ENCODE measurements around the gene GMPR2. TPM values are rescaled to one million over a fixed set of nuclear protein-coding genes. Genes with fewer than 3 reads are reported as not detected.
A peak's percentile ranks its signal among the peaks of the same experiment; 100 is the strongest.

The GMPR2 gene
- polyA plus RNA-seq, 3 donors, result 84.4 to 84.7 (median 84.5) TPM

DNA sequence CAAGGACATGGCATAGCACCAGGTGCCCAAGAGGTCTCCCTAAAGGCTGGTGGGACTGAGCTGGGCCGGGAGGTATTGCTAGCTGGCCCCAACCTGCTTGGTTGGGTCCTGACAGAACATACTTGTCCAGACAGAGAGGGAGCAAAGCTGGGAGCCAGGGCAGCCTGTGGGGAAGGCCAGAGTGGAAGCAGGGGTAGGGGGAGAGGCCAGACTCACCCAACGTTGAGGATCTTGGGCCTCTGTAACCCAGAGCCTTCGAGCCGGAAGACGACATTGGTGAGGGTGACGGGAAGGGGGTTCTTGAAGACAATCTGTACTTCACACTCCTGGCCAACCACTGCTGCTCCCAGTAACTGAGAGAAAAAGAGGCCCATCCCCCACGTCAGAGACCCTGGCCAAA, 21.2 kb downstream of the GMPR2 start:
- Histone ChIP-seq H3K36me3 (replicated peaks in 1 of 2; ENCODE audit: control insufficient read depth in 1 of 2, insufficient read depth in 2 of 2, low read length in 2 of 2) (peaks cover 43 to 77% of the 10 kb centered on the region in 2 donors), H2AFZ (ENCODE audit: insufficient read depth, low read depth, low read length, poor library complexity, severe bottlenecking) (no peak overlapping the region), H3K4me1 (ENCODE audit: control insufficient read depth in 1 of 2, insufficient read depth in 2 of 2, low read length in 2 of 2) (peaks cover 0 to 8% of the 10 kb centered on the region in 2 donors), H3K79me2 (ENCODE audit: insufficient read depth, low read length) (no peaks in the 10 kb centered on the region), H3K27ac (ENCODE audit: low read depth in 1 of 2, low read length in 2 of 2) (no peak overlapping the region), H4K20me1 (ENCODE audit: insufficient read depth, low read length) (no peaks in the 10 kb centered on the region), H3K9me3 (replicated peaks in 1 of 2; ENCODE audit: control insufficient read depth in 1 of 2, insufficient read depth in 1 of 2, low read length in 2 of 2) (no peaks in the 10 kb centered on the region), H3K9ac (ENCODE audit: insufficient read depth, low read length, poor library complexity, severe bottlenecking) (no peak overlapping the region), H3K27me3 (ENCODE audit: control insufficient read depth in 2 of 2, insufficient read depth in 2 of 2, low read length in 2 of 2) (no peaks in the 10 kb centered on the region), H3K4me3 (replicated peaks in 1 of 3; ENCODE audit: low read depth in 2 of 3, low read length in 3 of 3) (no peak overlapping the region), H3K4me2 (replicated peaks; ENCODE audit: extremely low read depth, low read length, poor library complexity, severe bottlenecking) (no peak overlapping the region)
- peaks cover 10% of the 10 kb centered on the region for H3K4me1 Mint-ChIP-seq
- peaks cover 70 to 73% of the 10 kb centered on the region in 2 donors for H3K36me3 Mint-ChIP-seq
- WGBS (ENCODE audit: insufficient coverage), result 100% methylated on average over 3 of the region's 7 CpGs
- peak overlapping the region in 1 of 7 donors; percentile 52 for H3K27ac Mint-ChIP-seq
- intact Hi-C loops (cut with micrococcal nuclease), result no loop called here
- TF ChIP-seq, protein P1, sequence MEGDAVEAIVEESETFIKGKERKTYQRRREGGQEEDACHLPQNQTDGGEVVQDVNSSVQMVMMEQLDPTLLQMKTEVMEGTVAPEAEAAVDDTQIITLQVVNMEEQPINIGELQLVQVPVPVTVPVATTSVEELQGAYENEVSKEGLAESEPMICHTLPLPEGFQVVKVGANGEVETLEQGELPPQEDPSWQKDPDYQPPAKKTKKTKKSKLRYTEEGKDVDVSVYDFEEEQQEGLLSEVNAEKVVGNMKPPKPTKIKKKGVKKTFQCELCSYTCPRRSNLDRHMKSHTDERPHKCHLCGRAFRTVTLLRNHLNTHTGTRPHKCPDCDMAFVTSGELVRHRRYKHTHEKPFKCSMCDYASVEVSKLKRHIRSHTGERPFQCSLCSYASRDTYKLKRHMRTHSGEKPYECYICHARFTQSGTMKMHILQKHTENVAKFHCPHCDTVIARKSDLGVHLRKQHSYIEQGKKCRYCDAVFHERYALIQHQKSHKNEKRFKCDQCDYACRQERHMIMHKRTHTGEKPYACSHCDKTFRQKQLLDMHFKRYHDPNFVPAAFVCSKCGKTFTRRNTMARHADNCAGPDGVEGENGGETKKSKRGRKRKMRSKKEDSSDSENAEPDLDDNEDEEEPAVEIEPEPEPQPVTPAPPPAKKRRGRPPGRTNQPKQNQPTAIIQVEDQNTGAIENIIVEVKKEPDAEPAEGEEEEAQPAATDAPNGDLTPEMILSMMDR (IDR thresholded peaks at IDR 0.05), result no peak
- DNase-seq, result no peak
- H3K4me3 Mint-ChIP-seq, result no peak overlapping the region
- no peaks in the 10 kb centered on the region for H3K9me3 Mint-ChIP-seq
- H3K27me3 Mint-ChIP-seq (ENCODE audit: low read depth in 3 of 3), result peaks cover 0 to 2% (median 0%) of the 10 kb centered on the region in 3 donors

DNA sequence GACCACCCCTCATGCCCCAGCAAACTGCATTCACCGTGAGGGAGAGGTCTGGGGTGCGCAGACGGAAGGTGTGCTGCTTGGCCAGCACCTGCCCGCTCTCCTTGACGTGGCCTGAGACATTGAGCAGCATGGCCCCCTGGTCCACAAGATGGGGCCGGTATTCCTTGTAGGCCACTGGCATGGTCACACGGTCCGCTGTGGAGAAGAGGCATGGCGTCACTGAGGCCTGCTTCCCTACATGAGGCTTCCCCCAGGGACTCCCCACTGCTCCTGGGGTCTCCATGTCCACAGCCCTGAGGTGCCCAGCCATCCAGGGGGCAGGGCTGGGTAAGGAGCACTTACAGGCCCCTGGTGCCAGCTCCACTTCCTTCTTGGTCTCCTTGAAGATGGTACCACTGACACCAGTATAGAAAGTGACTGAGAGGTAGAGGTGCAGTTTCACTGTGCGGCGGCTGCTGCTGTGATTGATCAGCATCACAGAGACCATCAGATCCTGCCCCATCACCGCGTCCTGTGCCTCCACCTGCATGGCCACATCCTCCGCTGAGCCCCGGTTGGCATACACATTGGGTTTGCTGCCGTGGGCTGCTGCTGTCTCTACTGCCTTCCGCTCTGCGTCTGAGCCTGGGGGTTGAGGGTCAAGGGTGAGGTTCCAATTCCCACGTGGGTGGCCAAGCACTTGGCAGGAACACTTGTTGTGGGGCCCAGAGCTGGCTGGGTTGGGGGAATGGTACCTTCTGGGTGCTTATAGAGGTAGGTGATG, 22.1 kb downstream of the GMPR2 start:
- H3K4me3 Mint-ChIP-seq, result no peak overlapping the region
- Histone ChIP-seq H3K4me1 (ENCODE audit: control insufficient read depth in 1 of 2, insufficient read depth in 2 of 2, low read length in 2 of 2) (peaks cover 0 to 8% of the 10 kb centered on the region in 2 donors), H3K9ac (ENCODE audit: insufficient read depth, low read length, poor library complexity, severe bottlenecking) (no peak overlapping the region), H3K79me2 (ENCODE audit: insufficient read depth, low read length) (no peaks in the 10 kb centered on the region), H3K27me3 (ENCODE audit: control insufficient read depth in 2 of 2, insufficient read depth in 2 of 2, low read length in 2 of 2) (no peaks in the 10 kb centered on the region), H3K4me3 (replicated peaks in 1 of 3; ENCODE audit: low read depth in 2 of 3, low read length in 3 of 3) (no peak overlapping the region), H3K4me2 (replicated peaks; ENCODE audit: extremely low read depth, low read length, poor library complexity, severe bottlenecking) (no peak overlapping the region), H3K36me3 (replicated peaks in 1 of 2; ENCODE audit: control insufficient read depth in 1 of 2, insufficient read depth in 2 of 2, low read length in 2 of 2) (peaks cover 40 to 78% of the 10 kb centered on the region in 2 donors), H3K27ac (ENCODE audit: low read depth in 1 of 2, low read length in 2 of 2) (no peak overlapping the region), H4K20me1 (ENCODE audit: insufficient read depth, low read length) (no peaks in the 10 kb centered on the region), H2AFZ (ENCODE audit: insufficient read depth, low read depth, low read length, poor library complexity, severe bottlenecking) (no peak overlapping the region), H3K9me3 (replicated peaks in 1 of 2; ENCODE audit: control insufficient read depth in 1 of 2, insufficient read depth in 1 of 2, low read length in 2 of 2) (no peaks in the 10 kb centered on the region)
- no peak overlapping the region for H3K27ac Mint-ChIP-seq
- no peaks in the 10 kb centered on the region for H3K9me3 Mint-ChIP-seq
- WGBS (ENCODE audit: insufficient coverage), result 97% methylated on average over 17 of the region's 19 CpGs
- H3K36me3 Mint-ChIP-seq, result peaks cover 65 to 72% of the 10 kb centered on the region in 2 donors
- intact Hi-C loops (cut with micrococcal nuclease), result no loop called here
- DNase-seq, result no peak
- TF ChIP-seq, protein P1 (IDR thresholded peaks at IDR 0.05), result no peak
- H3K27me3 Mint-ChIP-seq (ENCODE audit: low read depth in 3 of 3), result peaks cover 0 to 2% (median 0%) of the 10 kb centered on the region in 3 donors
- peaks cover 10% of the 10 kb centered on the region for H3K4me1 Mint-ChIP-seq

Measured in CD14-positive monocyte (primary cell).